ENCODE measurements around the gene RIBC2. TPM values are rescaled to one million over a fixed set of nuclear protein-coding genes. Genes with fewer than 3 reads are reported as not detected.
"Not testable (repeated sequence)": the region's sequence is repeated elsewhere in the genome, so short reads cannot be mapped to it uniquely, and the experiment has no call there.

Gene RIBC2, protein sequence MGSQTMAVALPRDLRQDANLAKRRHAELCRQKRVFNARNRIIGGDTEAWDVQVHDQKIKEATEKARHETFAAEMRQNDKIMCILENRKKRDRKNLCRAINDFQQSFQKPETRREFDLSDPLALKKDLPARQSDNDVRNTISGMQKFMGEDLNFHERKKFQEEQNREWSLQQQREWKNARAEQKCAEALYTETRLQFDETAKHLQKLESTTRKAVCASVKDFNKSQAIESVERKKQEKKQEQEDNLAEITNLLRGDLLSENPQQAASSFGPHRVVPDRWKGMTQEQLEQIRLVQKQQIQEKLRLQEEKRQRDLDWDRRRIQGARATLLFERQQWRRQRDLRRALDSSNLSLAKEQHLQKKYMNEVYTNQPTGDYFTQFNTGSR
- not detected for total RNA-seq

DNA sequence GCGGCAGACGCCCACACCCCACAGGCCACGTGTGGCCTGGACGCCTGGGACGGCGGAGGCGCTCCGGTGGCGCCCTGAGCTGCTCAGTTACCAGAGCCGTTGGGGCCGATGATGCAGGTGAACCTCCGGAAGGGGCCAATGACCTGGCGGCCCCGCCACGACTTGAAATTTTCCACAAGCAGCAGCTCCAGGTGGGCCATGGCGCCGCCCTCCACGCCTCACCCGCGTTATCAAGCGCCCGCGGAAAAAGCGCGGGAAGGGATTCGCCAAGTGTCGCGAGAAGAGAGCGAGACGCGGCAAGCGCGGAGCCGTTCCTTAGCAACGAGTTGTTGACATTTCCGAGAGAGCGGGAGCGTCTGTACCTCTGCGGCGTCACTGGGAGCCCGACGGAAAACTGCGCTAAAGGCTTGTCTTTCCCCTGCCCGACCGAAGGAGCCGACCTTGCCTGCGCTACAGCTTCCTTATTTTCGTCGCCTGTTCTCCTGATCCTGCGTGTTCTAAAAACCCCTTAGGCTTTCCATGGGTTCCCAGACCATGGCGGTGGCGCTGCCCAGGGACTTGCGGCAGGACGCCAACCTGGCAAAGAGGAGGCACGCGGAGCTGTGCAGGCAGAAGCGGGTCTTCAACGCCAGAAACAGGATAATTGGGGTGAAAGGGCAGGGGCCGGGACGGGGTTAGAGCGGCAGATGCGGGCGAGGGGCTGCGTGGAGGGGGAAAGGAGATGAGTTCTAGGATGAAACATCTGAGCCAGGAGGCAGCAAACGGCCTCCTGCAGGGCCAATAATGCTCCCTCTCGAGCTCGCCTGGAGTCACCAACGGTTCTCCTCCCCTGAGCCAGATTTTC lies at the start of gene RIBC2, which contains the start of gene SMC1B:
RIBC2 (plus strand) TSS at position 326 of the 844 bp plus-strand sequence; CDS start at position 520, 194 bp downstream.
SMC1B (minus strand) TSS at position 232 of the 844 bp plus-strand sequence; CDS start at position 200, 32 bp downstream.
- H3K36me3 ChIP-seq (replicated peaks in 1 of 2; ENCODE audit: insufficient read depth in 1 of 2, low read depth in 2 of 2), result no peaks in the 10 kb centered on the region
- 2 to 10% methylated on average over 19 to 63 of the region's 68 CpGs for WGBS, 2 donors
- intact Hi-C loops (cut with DNase I), result no loop called here
- no peak within 1 kb of the TSS for H3K4me3 ChIP-seq
- ATAC-seq (peak; percentile 91), DNase-seq (peak; percentile 75 to 83 (median 78))
- no peaks in the 10 kb centered on the region for H3K9me3 ChIP-seq
- peak within 1 kb of the TSS in 2 of 4 donors; percentile 27 to 28 for H3K27ac ChIP-seq
- peaks cover 12% of the 10 kb centered on the region for H3K4me1 ChIP-seq
- H3K27me3 ChIP-seq, result no peaks in the 10 kb centered on the region
- TF ChIP-seq POLR2A (IDR thresholded peaks at IDR 0.05), result peak in 1 of 3 donors; percentile 16
- TF ChIP-seq, protein P1, sequence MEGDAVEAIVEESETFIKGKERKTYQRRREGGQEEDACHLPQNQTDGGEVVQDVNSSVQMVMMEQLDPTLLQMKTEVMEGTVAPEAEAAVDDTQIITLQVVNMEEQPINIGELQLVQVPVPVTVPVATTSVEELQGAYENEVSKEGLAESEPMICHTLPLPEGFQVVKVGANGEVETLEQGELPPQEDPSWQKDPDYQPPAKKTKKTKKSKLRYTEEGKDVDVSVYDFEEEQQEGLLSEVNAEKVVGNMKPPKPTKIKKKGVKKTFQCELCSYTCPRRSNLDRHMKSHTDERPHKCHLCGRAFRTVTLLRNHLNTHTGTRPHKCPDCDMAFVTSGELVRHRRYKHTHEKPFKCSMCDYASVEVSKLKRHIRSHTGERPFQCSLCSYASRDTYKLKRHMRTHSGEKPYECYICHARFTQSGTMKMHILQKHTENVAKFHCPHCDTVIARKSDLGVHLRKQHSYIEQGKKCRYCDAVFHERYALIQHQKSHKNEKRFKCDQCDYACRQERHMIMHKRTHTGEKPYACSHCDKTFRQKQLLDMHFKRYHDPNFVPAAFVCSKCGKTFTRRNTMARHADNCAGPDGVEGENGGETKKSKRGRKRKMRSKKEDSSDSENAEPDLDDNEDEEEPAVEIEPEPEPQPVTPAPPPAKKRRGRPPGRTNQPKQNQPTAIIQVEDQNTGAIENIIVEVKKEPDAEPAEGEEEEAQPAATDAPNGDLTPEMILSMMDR (IDR thresholded peaks at IDR 0.05), result no peak

- WGBS, 2 donors, result 79 to 82% methylated on average over 3 of the region's 3 CpGs
- intact Hi-C loops (cut with DNase I), result no loop called here
- no peak for TF ChIP-seq POLR2A (IDR thresholded peaks at IDR 0.05)
- TF ChIP-seq, protein P1 (IDR thresholded peaks at IDR 0.05), result no peak
- H3K4me1 ChIP-seq, result no peaks in the 10 kb centered on the region
- H3K27me3 ChIP-seq, result no peaks in the 10 kb centered on the region
- no peaks in the 10 kb centered on the region for H3K9me3 ChIP-seq
- no peaks in the 10 kb centered on the region for H3K36me3 ChIP-seq (replicated peaks in 1 of 2; ENCODE audit: insufficient read depth in 1 of 2, low read depth in 2 of 2)
- no peak for ATAC-seq
- DNase-seq, result no peak
- no peak overlapping the region for H3K4me3 ChIP-seq
- no peak overlapping the region for H3K27ac ChIP-seq
Measured at GRCh38 chr22:45366713-45367112, 46.8 kb upstream of the RIBC2 start.

DNA sequence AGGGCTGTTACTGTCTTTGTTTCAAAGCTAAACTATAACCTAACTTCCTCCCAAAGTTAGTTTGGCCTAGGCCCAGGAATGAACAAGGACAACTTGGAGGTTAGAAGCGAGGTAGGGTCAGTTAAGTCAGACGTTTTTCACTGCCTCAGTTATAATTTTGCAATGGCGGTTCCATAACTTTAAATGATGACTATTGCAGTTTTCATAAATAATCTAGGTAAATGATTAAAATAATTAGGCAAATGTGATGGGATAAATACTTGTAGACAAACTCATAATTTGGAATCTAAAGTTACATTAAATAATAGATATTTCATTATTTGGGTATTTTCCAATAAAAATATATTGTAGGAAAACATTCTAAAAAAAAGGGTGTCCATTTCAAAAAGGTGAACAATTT lies 39.9 kb upstream of the RIBC2 start:
- H3K4me1 ChIP-seq; H3K4me3 ChIP-seq; ATAC-seq; H3K27ac ChIP-seq; H3K9me3 ChIP-seq; intact Hi-C loops (cut with DNase I); H3K36me3 ChIP-seq (replicated peaks in 1 of 2; ENCODE audit: insufficient read depth in 1 of 2, low read depth in 2 of 2); H3K27me3 ChIP-seq; DNase-seq: not testable (repeated sequence)
- 64 to 70% methylated on average over 3 of the region's 3 CpGs for WGBS, 2 donors

- Histone ChIP-seq H3K27me3 (no peaks in the 10 kb centered on the region), H3K9me3 (no peaks in the 10 kb centered on the region), H3K4me3 (no peak overlapping the region), H3K4me1 (no peaks in the 10 kb centered on the region), H3K27ac (no peak overlapping the region), H3K36me3 (replicated peaks in 1 of 2; ENCODE audit: insufficient read depth in 1 of 2, low read depth in 2 of 2) (no peaks in the 10 kb centered on the region)
- intact Hi-C loops (cut with DNase I), result no loop called here
- TF ChIP-seq, protein P1 (IDR thresholded peaks at IDR 0.05), result no peak
- no peak for TF ChIP-seq POLR2A (IDR thresholded peaks at IDR 0.05)
- 72 to 87% methylated on average over 3 of the region's 3 CpGs for WGBS, 2 donors
- ATAC-seq, result no peak
- DNase-seq, result no peak
Measured at GRCh38 chr22:45376009-45376408, 37.5 kb upstream of the RIBC2 start.

- peak in 3 of 4 donors; percentile 22 to 49 (median 36) for DNase-seq
- Histone ChIP-seq H3K27me3 (no peaks in the 10 kb centered on the region), H3K4me3 (no peak overlapping the region), H3K4me1 (no peaks in the 10 kb centered on the region), H3K9me3 (no peaks in the 10 kb centered on the region), H3K27ac (no peak overlapping the region), H3K36me3 (replicated peaks in 1 of 2; ENCODE audit: insufficient read depth in 1 of 2, low read depth in 2 of 2) (no peaks in the 10 kb centered on the region)
- 54 to 75% methylated on average over 1 of the region's 1 CpG for WGBS, 2 donors
- no peak for TF ChIP-seq POLR2A (IDR thresholded peaks at IDR 0.05)
- TF ChIP-seq, protein P1 (IDR thresholded peaks at IDR 0.05), result no peak
- no peak for ATAC-seq
- intact Hi-C loops (cut with DNase I), result no loop called here
Measured at GRCh38 chr22:45376703-45377102, 36.8 kb upstream of the RIBC2 start.

Measured in body of pancreas (tissue), 4 donors.